Measurements from ENCODE around the gene RGS19.

RGS19 gene

DNA sequence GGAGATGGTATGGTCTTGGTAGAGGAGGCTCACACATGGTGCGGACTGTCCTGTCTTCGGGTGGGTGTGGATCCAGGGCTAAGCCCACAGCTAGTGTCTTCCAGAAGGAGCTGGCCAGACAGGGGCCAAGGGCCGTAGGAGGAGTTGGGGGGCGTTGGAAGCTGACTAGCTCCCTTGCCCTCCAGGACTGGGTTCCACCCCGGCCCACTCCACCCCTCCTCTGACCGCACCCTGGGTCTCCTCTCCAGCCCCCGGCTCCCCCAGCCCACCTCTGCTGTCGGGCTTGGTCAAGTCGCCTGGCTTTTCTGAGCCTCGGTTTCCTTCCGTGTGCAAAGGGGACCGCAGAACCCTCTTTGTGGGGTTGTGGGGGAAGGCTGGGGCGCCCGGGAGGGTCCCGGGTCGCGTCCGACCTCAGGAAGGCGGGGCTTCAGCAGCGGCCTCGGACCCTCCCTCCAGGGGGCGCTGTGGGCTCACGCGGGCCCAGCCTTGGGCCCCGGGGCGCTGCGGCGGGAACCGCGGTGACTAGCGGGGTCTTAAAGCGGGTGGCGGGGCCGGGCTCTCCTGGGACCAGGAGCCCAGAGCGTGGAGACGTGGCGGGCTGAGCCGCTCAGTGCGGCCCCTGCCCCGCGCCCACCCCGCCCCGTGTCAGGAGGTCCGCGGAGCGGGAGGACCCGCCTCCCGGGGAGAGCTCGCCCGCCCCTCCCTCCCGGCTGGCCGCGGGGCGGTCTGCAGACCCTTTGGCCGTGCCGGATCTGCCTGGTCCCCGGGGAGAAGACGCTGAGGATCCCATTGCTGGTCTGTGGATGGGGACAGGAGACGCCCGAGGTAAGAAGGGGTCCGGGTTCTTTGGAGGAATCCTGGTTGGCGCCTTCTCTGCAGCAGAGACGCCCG lies 22.7 kb upstream of the RGS19 start:
- Histone ChIP-seq H3K79me2 (ENCODE audit: insufficient read depth, low read depth) (no peaks in the 10 kb centered on the region), H3K9ac (no peak overlapping the region), H3K27ac (no peak overlapping the region), H3K4me3 (IDR thresholded peaks at IDR 0.05; ENCODE audit: insufficient read depth, low read depth, low read length) (no peak overlapping the region), H3K36me3 (ENCODE audit: insufficient read depth) (no peaks in the 10 kb centered on the region), H3K4me2 (peak overlapping the region; percentile 60), H4K20me1 (ENCODE audit: insufficient read depth) (no peaks in the 10 kb centered on the region), H3K27me3 (ENCODE audit: insufficient read depth, low read depth) (peaks cover 90% of the 10 kb centered on the region), H2AFZ (ENCODE audit: low read depth) (peak overlapping the region; percentile 6; the same call in 1 of the 2 replicates), H3K4me1 (ENCODE audit: low read depth, poor library complexity, severe bottlenecking) (no peaks in the 10 kb centered on the region)
- TF ChIP-seq, protein P1, sequence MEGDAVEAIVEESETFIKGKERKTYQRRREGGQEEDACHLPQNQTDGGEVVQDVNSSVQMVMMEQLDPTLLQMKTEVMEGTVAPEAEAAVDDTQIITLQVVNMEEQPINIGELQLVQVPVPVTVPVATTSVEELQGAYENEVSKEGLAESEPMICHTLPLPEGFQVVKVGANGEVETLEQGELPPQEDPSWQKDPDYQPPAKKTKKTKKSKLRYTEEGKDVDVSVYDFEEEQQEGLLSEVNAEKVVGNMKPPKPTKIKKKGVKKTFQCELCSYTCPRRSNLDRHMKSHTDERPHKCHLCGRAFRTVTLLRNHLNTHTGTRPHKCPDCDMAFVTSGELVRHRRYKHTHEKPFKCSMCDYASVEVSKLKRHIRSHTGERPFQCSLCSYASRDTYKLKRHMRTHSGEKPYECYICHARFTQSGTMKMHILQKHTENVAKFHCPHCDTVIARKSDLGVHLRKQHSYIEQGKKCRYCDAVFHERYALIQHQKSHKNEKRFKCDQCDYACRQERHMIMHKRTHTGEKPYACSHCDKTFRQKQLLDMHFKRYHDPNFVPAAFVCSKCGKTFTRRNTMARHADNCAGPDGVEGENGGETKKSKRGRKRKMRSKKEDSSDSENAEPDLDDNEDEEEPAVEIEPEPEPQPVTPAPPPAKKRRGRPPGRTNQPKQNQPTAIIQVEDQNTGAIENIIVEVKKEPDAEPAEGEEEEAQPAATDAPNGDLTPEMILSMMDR (conservative IDR thresholded peaks at IDR 0.05; ENCODE audit: low read depth, low read length) = peak; percentile 77

DNA sequence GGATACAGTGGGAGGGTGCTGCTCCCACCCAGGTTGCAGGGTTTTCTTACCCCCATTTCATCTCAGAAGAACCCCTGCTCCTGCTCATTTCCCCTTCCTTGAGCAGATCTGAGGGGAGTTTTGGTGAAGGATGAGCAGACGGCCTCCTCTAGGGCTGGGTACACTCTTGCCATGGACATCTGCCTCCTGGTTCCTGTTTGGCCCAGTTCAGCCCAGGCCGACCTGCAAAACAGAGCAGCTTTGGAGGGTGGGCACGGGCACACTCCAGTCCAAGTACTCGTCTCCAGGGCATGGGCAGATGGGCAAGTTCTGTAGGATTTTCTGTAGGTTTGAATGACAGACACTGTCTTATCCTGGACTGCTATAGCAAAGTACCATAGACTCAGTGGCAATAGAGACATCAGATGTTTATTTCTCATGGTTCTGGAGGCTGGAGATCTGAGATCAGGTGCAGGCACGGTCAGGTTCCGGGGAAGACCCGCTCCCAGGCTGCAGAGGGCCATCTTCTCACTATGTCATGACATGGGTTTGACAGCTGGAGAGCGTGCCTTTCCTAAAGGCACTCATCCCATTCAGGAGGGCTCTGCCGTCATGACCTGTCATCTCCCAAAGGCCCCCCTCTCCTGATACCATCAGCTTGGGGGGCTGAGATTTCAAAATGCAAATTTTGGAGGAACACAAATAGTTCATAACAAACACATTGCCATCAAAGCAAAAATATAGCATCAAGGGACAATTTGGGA lies 21.8 kb upstream of the RGS19 start:
- no peak overlapping the region for H3K9ac ChIP-seq
- no peaks in the 10 kb centered on the region for H3K4me1 ChIP-seq (ENCODE audit: low read depth, poor library complexity, severe bottlenecking)
- H2AFZ ChIP-seq (ENCODE audit: low read depth) = no peak overlapping the region
- no peaks in the 10 kb centered on the region for H3K36me3 ChIP-seq (ENCODE audit: insufficient read depth)
- no peaks in the 10 kb centered on the region for H3K79me2 ChIP-seq (ENCODE audit: insufficient read depth, low read depth)
- H3K4me2 ChIP-seq = no peak overlapping the region; the same call in 1 of the 2 replicates
- peaks cover 86% of the 10 kb centered on the region for H3K27me3 ChIP-seq (ENCODE audit: insufficient read depth, low read depth)
- TF ChIP-seq, protein P1 (conservative IDR thresholded peaks at IDR 0.05; ENCODE audit: low read depth, low read length) = no peak
- no peaks in the 10 kb centered on the region for H4K20me1 ChIP-seq (ENCODE audit: insufficient read depth)
- no peak overlapping the region for H3K27ac ChIP-seq
- no peak overlapping the region for H3K4me3 ChIP-seq (IDR thresholded peaks at IDR 0.05; ENCODE audit: insufficient read depth, low read depth, low read length)

DNA sequence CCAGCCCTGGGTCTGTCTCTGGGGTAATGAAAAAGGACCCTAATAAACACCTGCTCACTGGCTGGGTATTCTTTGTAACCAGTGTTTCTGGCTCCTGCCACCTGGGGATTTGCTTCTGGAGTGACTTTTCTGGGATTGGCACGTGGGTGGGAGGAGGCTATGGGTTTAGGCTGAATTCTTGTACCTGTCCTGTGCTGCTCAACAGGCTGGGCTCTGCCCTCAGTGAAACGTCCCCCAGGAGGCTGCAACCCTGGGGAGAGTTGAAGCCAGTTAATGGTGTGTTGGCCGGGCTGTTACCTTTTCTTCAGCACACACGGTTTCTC lies 21.2 kb upstream of the RGS19 start:
- Histone ChIP-seq H4K20me1 (ENCODE audit: insufficient read depth) (no peaks in the 10 kb centered on the region), H3K27ac (no peak overlapping the region), H3K4me3 (IDR thresholded peaks at IDR 0.05; ENCODE audit: insufficient read depth, low read depth, low read length) (no peak overlapping the region), H2AFZ (ENCODE audit: low read depth) (no peak overlapping the region), H3K27me3 (ENCODE audit: insufficient read depth, low read depth) (peaks cover 87% of the 10 kb centered on the region), H3K4me1 (ENCODE audit: low read depth, poor library complexity, severe bottlenecking) (no peaks in the 10 kb centered on the region), H3K9ac (no peak overlapping the region), H3K36me3 (ENCODE audit: insufficient read depth) (no peaks in the 10 kb centered on the region), H3K4me2 (no peak overlapping the region), H3K79me2 (ENCODE audit: insufficient read depth, low read depth) (no peaks in the 10 kb centered on the region)
- TF ChIP-seq, protein P1 (conservative IDR thresholded peaks at IDR 0.05; ENCODE audit: low read depth, low read length) = no peak

DNA sequence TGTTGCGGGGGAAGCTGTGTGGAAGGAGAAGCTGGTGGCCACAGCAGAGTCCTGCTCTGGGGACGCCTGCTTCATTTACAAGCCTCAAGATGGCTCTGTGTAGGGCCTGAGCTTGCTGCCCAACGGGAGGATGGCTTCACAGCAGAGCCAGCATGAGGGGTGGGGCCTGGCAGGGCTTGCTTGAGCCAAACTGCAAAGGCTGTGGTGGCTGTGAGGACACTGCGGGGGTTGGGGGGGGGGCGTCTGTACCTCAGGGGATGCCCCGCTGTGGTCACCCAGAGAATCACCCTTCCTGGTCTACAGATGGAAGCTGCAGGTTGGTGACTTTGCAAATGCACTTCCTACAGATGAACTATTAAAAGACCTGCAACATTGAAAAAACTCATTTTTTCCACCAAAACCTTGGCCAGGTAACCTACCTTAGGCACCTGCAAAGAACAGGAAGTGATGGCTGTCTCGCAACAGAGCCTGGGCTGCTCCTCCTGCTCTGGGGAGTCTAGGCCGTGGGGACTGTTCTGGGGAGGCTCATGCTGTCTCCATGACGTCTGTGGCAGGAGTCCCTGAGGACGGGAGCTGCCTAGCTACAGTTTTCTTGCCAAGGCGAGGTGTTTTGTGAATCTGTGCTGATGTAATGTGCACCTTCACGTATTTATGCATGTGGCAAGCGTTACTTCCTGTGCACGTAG lies 20.7 kb upstream of the RGS19 start:
- Histone ChIP-seq H4K20me1 (ENCODE audit: insufficient read depth) (no peaks in the 10 kb centered on the region), H2AFZ (ENCODE audit: low read depth) (no peak overlapping the region), H3K27me3 (ENCODE audit: insufficient read depth, low read depth) (peaks cover 85% of the 10 kb centered on the region), H3K36me3 (ENCODE audit: insufficient read depth) (no peaks in the 10 kb centered on the region), H3K79me2 (ENCODE audit: insufficient read depth, low read depth) (no peaks in the 10 kb centered on the region), H3K4me2 (no peak overlapping the region), H3K4me1 (ENCODE audit: low read depth, poor library complexity, severe bottlenecking) (no peaks in the 10 kb centered on the region), H3K27ac (no peak overlapping the region), H3K9ac (no peak overlapping the region), H3K4me3 (IDR thresholded peaks at IDR 0.05; ENCODE audit: insufficient read depth, low read depth, low read length) (no peak overlapping the region)
- TF ChIP-seq, protein P1 (conservative IDR thresholded peaks at IDR 0.05; ENCODE audit: low read depth, low read length) = no peak

All from KMS-11 (cell line).